ENCODE data around the gene PRIM2.
"Not testable (repeated sequence)": the region's sequence is repeated elsewhere in the genome, so short reads cannot be mapped to it uniquely, and the experiment has no call there.

The PRIM2 gene

DNA sequence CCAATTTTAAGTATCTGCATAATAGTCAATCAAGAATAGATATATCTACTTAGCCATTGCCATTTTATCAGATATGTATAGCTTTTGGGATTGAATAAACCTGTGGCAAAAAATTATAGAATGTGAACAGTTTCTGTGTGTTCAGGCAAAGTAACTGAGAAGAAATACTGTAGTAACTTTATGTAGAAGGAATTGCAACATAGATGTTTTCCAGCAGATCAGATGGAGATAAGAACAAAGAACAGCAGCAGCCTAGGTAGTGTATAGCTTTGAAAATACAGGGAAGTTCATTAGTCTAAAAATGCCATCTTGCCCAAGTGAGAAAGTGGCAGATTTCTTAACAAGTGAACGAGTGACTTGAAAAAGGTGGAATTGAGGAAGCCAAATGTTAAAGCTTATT is 197.7 kb downstream of the PRIM2 start:
- DNase-seq, result not testable (repeated sequence)

DNA sequence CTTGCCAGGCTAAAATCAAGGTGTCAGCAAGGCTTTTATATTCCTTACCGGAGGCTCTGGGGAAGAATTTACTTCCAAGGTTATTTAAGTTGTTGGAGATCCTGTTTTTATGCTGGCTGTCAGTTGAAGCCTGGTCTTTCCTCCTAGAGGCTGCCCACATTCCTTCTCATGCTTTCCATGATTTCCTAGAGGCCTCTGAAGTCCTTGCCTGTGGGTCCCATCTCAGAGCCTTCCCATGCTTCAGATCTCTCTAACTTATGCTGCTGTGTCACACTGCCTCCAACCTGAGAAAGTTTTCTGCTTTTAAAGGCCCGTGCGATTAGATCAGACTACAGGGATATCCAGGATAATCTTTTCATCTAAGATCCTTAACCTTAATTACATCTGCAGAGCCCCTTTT is 198.4 kb downstream of the PRIM2 start:
- DNase-seq, result not testable (repeated sequence)

- DNase-seq, result not testable (repeated sequence)
Measured at GRCh38 chr6:57516776-57517175, 199.3 kb downstream of the PRIM2 start.

DNA sequence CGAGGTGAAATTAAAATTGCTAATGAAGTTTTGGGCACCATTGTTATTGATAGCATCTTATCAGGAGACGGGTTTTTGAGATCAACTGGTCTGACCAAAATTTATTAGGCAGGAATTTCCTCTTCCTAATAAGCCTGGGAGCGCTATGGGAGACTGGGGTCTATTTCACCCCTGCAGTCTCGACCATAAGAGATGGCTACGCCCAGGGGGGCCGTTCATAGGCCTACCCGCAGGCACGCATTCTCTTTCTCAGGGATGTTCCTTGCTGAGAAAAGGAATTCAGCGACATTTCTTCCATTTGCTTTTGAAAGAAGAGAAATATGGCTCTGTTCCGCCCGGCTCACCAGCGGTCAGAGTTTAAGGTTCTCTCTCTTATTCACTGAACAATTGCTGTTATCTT is 201.8 kb downstream of the PRIM2 start:
- DNase-seq, result not testable (repeated sequence)

- DNase-seq, result not testable (repeated sequence)
Measured at GRCh38 chr6:57521085-57521484, 203.7 kb downstream of the PRIM2 start.

GRCh38 chr6:57523221-57523620 is 205.8 kb downstream of the PRIM2 start:
- DNase-seq, result not testable (repeated sequence)

- DNase-seq, result not testable (repeated sequence)
Measured at GRCh38 chr6:57529755-57530154, 212.3 kb downstream of the PRIM2 start.

DNA sequence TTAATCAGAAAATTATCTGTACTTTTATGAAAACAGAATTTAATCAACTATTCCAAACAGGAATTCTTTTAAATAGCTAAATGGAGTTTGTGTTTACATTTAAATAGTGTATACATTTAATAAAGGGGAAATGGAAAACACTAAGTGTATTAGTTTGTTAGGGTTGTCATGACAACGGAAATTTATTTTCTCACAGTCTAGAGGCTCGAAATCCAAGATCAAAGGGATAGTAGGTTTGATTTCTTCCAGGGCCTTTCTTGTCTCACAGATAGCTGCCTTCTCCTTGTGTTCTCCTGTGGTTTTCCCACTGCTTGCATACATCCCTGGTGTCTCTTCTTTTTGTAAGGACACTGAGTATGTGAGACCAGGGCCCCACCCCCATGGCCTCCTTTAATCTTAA is 215.2 kb downstream of the PRIM2 start:
- DNase-seq, result not testable (repeated sequence)

GRCh38 chr6:57535121-57535520 is 217.7 kb downstream of the PRIM2 start:
- DNase-seq, result not testable (repeated sequence)

- not testable (repeated sequence) for DNase-seq
Measured at GRCh38 chr6:57535994-57536393, 218.6 kb downstream of the PRIM2 start.

- not testable (repeated sequence) for DNase-seq
Measured at GRCh38 chr6:57537916-57538315, 220.5 kb downstream of the PRIM2 start.

GRCh38 chr6:57551961-57552360 is 234.5 kb downstream of the PRIM2 start:
- not testable (repeated sequence) for DNase-seq

- not testable (repeated sequence) for DNase-seq
Measured at GRCh38 chr6:57557855-57558254, 240.4 kb downstream of the PRIM2 start.

DNA sequence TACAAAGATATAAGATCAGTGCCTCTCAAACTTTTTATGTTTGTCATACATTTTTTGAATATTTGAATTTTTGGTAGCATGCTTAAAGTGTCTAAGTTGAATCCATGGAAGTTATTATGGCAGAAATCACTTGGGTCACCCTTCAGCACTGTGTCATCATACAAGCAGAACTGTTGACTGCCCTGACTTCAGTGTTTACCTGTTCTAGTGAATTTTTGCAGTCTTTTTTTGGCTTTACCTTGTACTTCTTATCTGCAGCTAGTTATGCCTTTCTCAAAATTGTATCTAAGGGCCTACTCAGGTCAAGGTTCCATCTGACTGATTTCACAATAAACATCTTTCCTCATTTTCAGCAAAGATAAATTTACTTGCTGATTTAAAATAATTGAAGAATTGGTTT is 241.7 kb downstream of the PRIM2 start:
- DNase-seq, result not testable (repeated sequence)

DNA sequence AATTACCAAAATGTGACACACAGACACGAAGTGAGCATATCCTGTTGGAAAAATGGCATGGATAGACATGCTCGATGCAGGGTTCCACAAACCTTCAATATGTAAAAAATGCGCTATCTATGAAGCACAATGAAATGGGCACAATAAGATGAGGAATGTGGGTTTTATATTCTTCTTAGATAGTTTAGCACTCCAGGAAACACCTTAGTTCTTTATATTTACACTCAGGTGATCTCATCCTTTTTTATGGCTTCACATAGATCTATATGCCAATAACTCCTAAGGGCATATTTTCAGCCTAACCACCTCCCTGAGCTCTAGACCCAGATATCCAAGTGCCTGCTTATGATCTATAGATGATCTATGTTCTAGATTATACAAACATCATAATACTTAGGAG is 244.8 kb downstream of the PRIM2 start:
- not testable (repeated sequence) for DNase-seq

DNA sequence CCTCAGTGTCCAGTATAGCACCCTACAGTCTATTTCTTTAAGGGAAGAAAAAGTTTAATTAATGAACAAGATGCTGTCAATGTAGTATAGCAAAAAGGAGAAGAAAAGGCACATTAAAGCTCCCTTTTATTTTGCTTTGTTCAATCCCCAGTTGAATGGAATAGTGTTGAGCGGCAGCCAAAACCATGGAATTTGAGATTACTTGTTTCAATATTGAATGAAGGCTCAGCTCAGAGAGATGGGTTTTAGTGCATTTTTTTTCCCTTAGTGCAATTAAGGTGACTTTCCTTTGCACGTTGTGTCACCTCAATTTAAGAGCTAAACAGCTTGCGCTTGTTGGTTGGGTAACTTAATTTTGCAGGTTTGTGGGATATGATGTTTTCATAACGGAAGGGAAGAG is 254.7 kb downstream of the PRIM2 start:
- DNase-seq, result not testable (repeated sequence)

DNA sequence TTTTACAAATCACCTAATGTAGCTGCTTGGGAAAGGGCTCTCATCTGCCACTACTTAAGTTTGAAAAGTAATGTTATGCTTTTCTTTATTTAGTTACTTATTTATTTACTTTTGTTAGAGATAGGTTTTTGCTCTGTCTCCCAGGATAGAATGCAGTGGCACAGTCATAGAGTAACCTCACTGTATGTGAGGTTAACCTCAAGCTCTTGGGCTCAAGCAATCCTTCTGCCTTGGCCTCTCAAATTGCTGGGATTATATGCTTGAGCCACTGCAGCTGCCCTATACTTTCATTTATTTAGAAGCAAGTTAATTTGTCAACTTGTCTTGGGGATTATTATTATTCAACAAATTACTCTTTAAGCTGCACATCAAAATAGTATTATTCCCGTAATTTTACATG is 255.4 kb downstream of the PRIM2 start:
- DNase-seq, result not testable (repeated sequence)

DNA sequence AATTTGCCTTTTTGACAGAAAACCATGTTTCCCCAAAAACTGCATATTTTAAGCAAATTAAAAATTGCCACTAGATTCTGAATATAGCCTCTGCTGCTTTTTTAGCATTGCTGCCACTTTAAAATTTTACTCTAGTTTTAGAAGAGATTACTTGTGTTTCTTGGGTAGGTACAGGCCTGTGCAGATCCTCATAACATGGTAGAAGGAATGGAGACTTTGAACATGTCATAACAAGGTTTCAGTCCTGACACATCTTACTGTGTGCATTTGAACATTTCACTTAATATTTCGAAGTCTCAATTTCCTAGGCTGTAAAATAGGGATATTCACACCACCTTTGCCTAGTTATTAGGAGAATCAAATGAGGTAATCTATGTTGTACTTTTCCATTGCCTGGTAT is 259.6 kb downstream of the PRIM2 start:
- DNase-seq, result not testable (repeated sequence)

DNA sequence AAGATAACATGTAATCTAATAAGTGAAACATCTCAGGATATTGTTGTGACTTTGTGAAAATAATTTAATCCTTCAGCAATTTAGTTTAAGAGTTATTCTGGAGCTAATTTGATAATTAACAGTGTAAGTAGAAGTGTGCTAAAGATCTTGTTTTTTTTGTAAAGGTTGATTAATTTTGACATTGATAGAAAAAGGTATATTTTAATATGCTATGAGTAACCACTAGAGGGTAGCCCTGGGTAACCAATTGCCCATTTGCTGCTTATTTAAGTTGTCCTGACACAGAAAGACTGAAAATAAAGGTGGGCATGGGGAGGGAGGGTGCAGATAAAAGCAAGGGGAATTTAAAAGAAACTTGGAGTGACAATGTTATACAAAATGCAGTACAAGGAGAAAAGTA is 262.1 kb downstream of the PRIM2 start:
- DNase-seq, result not testable (repeated sequence)

GRCh38 chr6:57581586-57581985 is 264.2 kb downstream of the PRIM2 start:
- not testable (repeated sequence) for DNase-seq

GRCh38 chr6:57601105-57601504 is 283.7 kb downstream of the PRIM2 start:
- not testable (repeated sequence) for DNase-seq

DNA sequence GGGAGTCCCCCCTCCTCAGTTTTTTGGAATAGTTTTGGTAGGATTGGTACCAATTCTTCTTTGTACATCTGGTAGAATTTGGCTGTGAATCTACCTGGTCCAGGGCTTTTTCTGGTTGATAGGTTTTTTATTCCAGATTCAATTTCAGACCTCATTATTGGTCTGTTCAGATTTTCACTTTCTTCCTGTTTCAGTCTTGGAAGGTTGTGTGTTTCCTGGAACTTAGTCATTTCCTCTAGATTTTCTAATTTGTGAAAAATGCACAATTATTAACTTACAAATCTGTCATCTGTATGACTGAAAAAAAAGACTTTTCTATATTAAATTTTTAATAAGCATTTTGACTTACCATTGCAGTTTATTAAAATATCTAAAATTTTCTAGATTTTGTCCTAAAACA is 287.9 kb downstream of the PRIM2 start:
- DNase-seq, result not testable (repeated sequence)

DNA sequence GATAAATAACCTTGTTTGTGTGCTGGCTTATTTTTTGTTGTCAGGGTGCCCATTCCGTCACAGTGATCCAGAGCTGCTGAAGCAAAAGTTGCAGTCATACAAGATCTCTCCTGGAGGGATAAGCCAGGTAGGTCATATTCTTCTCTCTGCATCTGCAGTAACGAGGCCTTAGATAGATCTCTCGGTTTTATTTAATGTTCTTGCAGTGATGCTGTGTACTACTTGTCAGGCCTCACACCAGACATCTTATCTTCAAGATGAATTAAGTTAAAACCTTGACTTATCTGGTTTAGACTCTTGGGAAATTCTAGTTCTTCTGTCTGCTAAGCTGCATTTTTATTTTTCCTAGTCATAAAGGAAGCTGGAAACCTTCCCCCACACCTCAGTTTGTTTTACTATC is 288.9 kb downstream of the PRIM2 start:
- not testable (repeated sequence) for DNase-seq

- DNase-seq, result not testable (repeated sequence)
Measured at GRCh38 chr6:57610612-57611011, 293.2 kb downstream of the PRIM2 start.

DNA sequence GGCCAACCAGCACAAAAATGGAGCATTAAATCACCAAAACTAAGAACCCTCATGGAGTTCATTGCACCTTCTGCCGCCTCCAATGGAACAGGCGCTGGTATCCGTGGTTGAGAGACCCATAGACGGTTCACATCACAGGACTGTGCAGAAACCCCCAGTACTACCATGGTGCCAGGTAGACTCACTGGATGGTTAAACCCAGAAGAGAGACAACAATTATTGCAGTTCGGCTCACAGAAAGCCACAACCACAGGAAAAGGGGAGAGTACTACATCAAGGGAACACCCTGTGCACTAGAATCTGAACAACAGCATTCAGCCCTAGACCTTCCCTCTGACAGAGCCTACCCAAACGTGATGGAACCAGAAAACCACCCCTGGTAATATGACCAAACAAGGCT is 301.5 kb downstream of the PRIM2 start:
- DNase-seq, result not testable (repeated sequence)

GRCh38 chr6:57631773-57632172 is 314.3 kb downstream of the PRIM2 start:
- not testable (repeated sequence) for DNase-seq

All from DMS79 treated with DMSO at 0.1 percent for 48 hours (cell line).